ENCODE results near the gene ARFGEF3. TPM values are rescaled to one million over a fixed set of nuclear protein-coding genes. Genes with fewer than 3 reads are reported as not detected.

The ARFGEF3 gene
- total RNA-seq, 2 donors from 2014 or later: 13.5 to 21.8 TPM

- DNase-seq (no peak), ATAC-seq (no peak)
- intact Hi-C loops (cut with DNase I): no loop called here
- Histone ChIP-seq H3K27ac (no peak overlapping the region), H3K4me1 (peaks cover 5% of the 10 kb centered on the region), H3K27me3 (no peaks in the 10 kb centered on the region), H3K36me3 (replicated peaks in 1 of 2; ENCODE audit: insufficient read depth in 1 of 2, low read depth in 2 of 2) (peaks cover 0 to 4% of the 10 kb centered on the region in 2 donors), H3K9me3 (no peaks in the 10 kb centered on the region), H3K4me3 (no peak overlapping the region)
- 26 to 41% methylated on average over 3 of the region's 3 CpGs for WGBS, 2 donors
- TF ChIP-seq CTCF (IDR thresholded peaks at IDR 0.05) (no peak), POLR2A (IDR thresholded peaks at IDR 0.05) (no peak)
These were observed 148.6 kb downstream of the ARFGEF3 start for GRCh38 chr6:138310294-138310693.

- H3K36me3 ChIP-seq (replicated peaks in 1 of 2; ENCODE audit: insufficient read depth in 1 of 2, low read depth in 2 of 2): peaks cover 0 to 4% of the 10 kb centered on the region in 2 donors
- H3K4me1 ChIP-seq: peaks cover 5% of the 10 kb centered on the region
- ATAC-seq (no peak), DNase-seq (no peak)
- H3K27me3 ChIP-seq: no peaks in the 10 kb centered on the region
- H3K4me3 ChIP-seq: no peak overlapping the region
- intact Hi-C loops (cut with DNase I): no loop called here
- H3K9me3 ChIP-seq: no peaks in the 10 kb centered on the region
- WGBS, 2 donors: 87 to 90% methylated on average over 2 of the region's 2 CpGs
- no peak overlapping the region for H3K27ac ChIP-seq
- TF ChIP-seq POLR2A (IDR thresholded peaks at IDR 0.05): no peak
- TF ChIP-seq CTCF (IDR thresholded peaks at IDR 0.05): no peak
These were observed 149.1 kb downstream of the ARFGEF3 start for GRCh38 chr6:138310821-138311220.

- TF ChIP-seq CTCF (IDR thresholded peaks at IDR 0.05): no peak
- TF ChIP-seq POLR2A (IDR thresholded peaks at IDR 0.05): no peak
- intact Hi-C loops (cut with DNase I): no loop called here
These were observed 149.5 kb downstream of the ARFGEF3 start for GRCh38 chr6:138311268-138311667.

GRCh38 chr6:138318741-138319375, 157.1 kb downstream of the ARFGEF3 start:
- Histone ChIP-seq H3K36me3 (replicated peaks in 1 of 2; ENCODE audit: insufficient read depth in 1 of 2, low read depth in 2 of 2) (peaks cover 0 to 8% of the 10 kb centered on the region in 2 donors), H3K4me3 (no peak overlapping the region), H3K27ac (no peak overlapping the region), H3K9me3 (no peaks in the 10 kb centered on the region), H3K27me3 (no peaks in the 10 kb centered on the region), H3K4me1 (no peaks in the 10 kb centered on the region)
- intact Hi-C loops (cut with DNase I): no loop called here
- no peak for TF ChIP-seq CTCF (IDR thresholded peaks at IDR 0.05)
- TF ChIP-seq POLR2A (IDR thresholded peaks at IDR 0.05): no peak
- 85 to 93% methylated on average over 7 of the region's 7 CpGs for WGBS, 2 donors
- ATAC-seq: no peak
- DNase-seq: no peak

More at GRCh38 chr6:138311268-138311667, 149.5 kb downstream of the ARFGEF3 start:
- no peak overlapping the region for H3K27ac ChIP-seq
- 94 to 96% methylated on average over 13 of the region's 13 CpGs for WGBS, 2 donors
- H3K27me3 ChIP-seq: no peaks in the 10 kb centered on the region
- H3K4me3 ChIP-seq: no peak overlapping the region
- H3K9me3 ChIP-seq: no peaks in the 10 kb centered on the region
- DNase-seq (no peak), ATAC-seq (no peak)
- H3K4me1 ChIP-seq: peaks cover 5% of the 10 kb centered on the region
- peaks cover 0 to 4% of the 10 kb centered on the region in 2 donors for H3K36me3 ChIP-seq (replicated peaks in 1 of 2; ENCODE audit: insufficient read depth in 1 of 2, low read depth in 2 of 2)

GRCh38 chr6:138321934-138322333, 160.2 kb downstream of the ARFGEF3 start:
- H3K9me3 ChIP-seq: no peaks in the 10 kb centered on the region
- TF ChIP-seq CTCF (IDR thresholded peaks at IDR 0.05) (no peak), POLR2A (IDR thresholded peaks at IDR 0.05) (no peak)
- no peaks in the 10 kb centered on the region for H3K4me1 ChIP-seq
- no peak overlapping the region for H3K27ac ChIP-seq
- ATAC-seq: no peak
- no peaks in the 10 kb centered on the region for H3K27me3 ChIP-seq
- intact Hi-C loops (cut with DNase I): no loop called here
- peaks cover 0 to 10% of the 10 kb centered on the region in 2 donors for H3K36me3 ChIP-seq (replicated peaks in 1 of 2; ENCODE audit: insufficient read depth in 1 of 2, low read depth in 2 of 2)
- no peak overlapping the region for H3K4me3 ChIP-seq
- 92% methylated on average over 4 of the region's 4 CpGs for WGBS, 2 donors
- DNase-seq: no peak
